ENCODE results near the gene PTTG2. TPM values are rescaled to one million over a fixed set of nuclear protein-coding genes. Genes with fewer than 3 reads are reported as not detected.

Gene PTTG2
- total RNA-seq, 4 donors from 2014 or later = 0.62 to 3.5 (median 2.5) TPM; not detected in 1

DNA sequence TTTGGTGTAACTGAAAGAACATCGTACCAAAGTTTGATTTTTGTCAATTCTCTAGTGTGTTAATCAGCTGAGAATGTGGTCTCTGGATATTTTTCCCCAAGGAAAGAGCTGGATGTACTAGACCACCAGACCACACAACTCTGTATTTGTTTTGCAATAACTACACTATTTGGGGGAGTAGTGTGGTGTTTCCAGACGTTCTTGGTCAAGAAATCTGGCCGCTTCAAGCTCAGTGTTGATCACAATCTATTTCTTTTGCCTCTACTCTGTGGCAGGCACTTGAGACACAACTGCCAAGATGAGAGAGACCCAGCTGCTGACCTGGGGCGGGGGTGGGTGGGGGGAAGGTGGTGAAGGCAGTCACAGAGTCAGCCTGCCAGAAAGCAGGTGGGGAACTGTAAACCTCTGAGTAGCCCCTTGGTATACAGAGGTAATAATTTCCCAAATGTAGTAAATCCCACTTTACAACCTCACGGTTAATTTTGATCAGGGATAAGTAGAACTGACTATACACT is 30.6 kb downstream of the PTTG2 start:
- no peak for TF ChIP-seq POLR2A (IDR thresholded peaks at IDR 0.05)
- no peak for TF ChIP-seq EP300 (IDR thresholded peaks at IDR 0.05)
- TF ChIP-seq POLR2AphosphoS5 (IDR thresholded peaks at IDR 0.05) = no peak
- TF ChIP-seq, protein P1, sequence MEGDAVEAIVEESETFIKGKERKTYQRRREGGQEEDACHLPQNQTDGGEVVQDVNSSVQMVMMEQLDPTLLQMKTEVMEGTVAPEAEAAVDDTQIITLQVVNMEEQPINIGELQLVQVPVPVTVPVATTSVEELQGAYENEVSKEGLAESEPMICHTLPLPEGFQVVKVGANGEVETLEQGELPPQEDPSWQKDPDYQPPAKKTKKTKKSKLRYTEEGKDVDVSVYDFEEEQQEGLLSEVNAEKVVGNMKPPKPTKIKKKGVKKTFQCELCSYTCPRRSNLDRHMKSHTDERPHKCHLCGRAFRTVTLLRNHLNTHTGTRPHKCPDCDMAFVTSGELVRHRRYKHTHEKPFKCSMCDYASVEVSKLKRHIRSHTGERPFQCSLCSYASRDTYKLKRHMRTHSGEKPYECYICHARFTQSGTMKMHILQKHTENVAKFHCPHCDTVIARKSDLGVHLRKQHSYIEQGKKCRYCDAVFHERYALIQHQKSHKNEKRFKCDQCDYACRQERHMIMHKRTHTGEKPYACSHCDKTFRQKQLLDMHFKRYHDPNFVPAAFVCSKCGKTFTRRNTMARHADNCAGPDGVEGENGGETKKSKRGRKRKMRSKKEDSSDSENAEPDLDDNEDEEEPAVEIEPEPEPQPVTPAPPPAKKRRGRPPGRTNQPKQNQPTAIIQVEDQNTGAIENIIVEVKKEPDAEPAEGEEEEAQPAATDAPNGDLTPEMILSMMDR (IDR thresholded peaks at IDR 0.05) = no peak
- 58 to 66% methylated on average over 3 to 4 of the region's 5 CpGs for WGBS, 2 donors (ENCODE audit: low coverage in 1 of 2)
- Histone ChIP-seq H3K4me1 (peaks cover 18 to 77% (median 24%) of the 10 kb centered on the region in 3 donors), H3K27ac (peak overlapping the region; percentile 76 to 80 (median 78)), H3K27me3 (no peaks in the 10 kb centered on the region), H3K36me3 (no peaks in the 10 kb centered on the region), H3K9me3 (no peaks in the 10 kb centered on the region), H3K4me3 (no peak overlapping the region)
- ATAC-seq = no peak

DNA sequence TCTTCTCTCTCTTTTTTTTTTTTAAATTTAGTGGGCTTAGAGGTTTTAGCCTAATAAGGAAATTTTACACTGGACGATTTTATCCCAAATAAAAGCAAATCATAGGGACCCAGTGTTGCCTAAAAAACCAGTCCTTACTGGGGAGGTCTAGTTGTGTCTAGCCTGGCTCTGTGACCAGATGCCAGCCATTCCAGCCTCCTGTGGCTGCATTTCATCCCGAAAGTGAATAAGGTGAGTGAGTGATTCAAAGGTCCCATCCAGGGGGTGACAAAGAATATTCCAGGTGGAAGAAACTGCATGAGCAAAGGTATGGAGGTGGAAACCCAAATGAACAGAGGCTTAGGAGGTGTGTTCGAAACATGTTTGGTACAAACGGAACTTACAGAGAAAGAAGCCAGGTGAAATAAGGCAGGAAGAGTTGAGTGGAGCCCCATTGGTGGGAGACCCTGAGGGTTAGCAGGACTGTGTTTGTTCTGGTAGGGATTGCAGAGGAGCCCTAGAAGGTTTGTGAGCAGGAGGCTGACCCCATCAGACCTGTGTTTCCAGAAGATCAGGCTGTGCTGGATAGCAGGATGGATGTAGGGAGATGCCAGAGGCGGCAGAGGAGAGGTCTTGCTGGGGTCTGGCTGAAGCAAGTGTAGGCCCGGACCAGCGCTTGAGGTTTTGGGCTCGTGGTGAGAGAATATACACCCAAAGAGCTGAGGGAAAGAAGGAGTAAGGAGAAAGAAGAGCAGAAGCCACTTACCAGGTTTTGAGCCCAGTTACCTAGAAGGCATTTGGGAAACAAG is 31.6 kb downstream of the PTTG2 start:
- H3K36me3 ChIP-seq = no peaks in the 10 kb centered on the region
- no peak overlapping the region for H3K4me3 ChIP-seq
- H3K9me3 ChIP-seq = no peaks in the 10 kb centered on the region
- peaks cover 18 to 83% (median 24%) of the 10 kb centered on the region in 3 donors for H3K4me1 ChIP-seq
- no peak for TF ChIP-seq EP300 (IDR thresholded peaks at IDR 0.05)
- no peak for TF ChIP-seq POLR2AphosphoS5 (IDR thresholded peaks at IDR 0.05)
- TF ChIP-seq POLR2A (IDR thresholded peaks at IDR 0.05) = no peak
- TF ChIP-seq, protein P1 (IDR thresholded peaks at IDR 0.05) = no peak
- peak overlapping the region in 3 of 4 donors; percentile 78 to 80 (median 78) for H3K27ac ChIP-seq
- WGBS, 2 donors (ENCODE audit: low coverage in 1 of 2) = 78 to 85% methylated on average over 5 to 8 of the region's 8 CpGs
- ATAC-seq = peak; percentile 6
- no peaks in the 10 kb centered on the region for H3K27me3 ChIP-seq

DNA sequence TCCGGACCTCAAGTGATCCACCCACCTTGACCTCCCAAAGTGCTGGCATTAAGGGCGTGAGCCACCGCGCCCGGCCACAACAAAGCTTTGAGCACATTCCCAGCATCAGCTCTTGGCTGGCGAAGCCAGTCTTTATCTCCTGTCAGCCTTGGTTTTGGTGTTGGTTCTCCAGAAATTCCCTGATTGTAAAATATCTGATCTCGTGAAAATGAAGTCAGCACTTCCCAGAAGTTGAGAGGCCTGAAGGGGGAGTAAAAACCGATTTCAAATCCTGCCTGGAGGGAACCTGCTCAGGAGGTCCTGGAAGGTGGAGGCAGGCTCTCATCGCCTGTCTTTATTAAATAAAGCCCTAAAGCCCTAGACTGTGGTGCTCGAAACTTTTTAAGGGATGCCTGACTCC is 33.6 kb downstream of the PTTG2 start:
- peak overlapping the region in 3 of 4 donors; percentile 38 to 78 (median 66) for H3K27ac ChIP-seq
- H3K27me3 ChIP-seq = no peaks in the 10 kb centered on the region
- peaks cover 15 to 87% (median 21%) of the 10 kb centered on the region in 3 donors for H3K4me1 ChIP-seq
- H3K9me3 ChIP-seq = no peaks in the 10 kb centered on the region
- WGBS, 2 donors (ENCODE audit: low coverage in 1 of 2) = 86% methylated on average over 2 of the region's 10 CpGs; no CpG with 5 or more reads in 1 of the 2 donors
- no peak overlapping the region for H3K4me3 ChIP-seq
- TF ChIP-seq, protein P1 (IDR thresholded peaks at IDR 0.05) = no peak
- TF ChIP-seq POLR2A (IDR thresholded peaks at IDR 0.05) (no peak), EP300 (IDR thresholded peaks at IDR 0.05) (no peak), POLR2AphosphoS5 (IDR thresholded peaks at IDR 0.05) (no peak)
- ATAC-seq = no peak
- no peaks in the 10 kb centered on the region for H3K36me3 ChIP-seq

DNA sequence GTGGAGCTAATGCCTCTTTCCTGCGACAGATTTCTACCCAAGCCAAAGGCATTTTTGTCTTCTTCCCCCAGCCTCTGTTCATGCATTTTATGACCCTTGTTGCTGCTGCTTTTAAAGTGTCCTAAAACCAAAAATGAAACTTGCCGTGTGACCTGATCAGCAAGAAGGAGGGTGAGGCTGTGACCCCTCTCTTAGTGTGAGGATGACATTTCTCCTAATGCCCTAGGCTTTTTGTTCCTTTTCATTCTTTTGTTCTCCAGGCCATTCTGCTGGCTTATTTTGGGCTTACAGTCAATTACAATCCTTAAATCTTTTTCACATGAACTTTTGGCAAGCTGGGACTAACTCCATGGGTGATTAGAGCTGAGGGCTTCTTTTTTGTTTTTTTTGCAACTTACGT is 34.4 kb downstream of the PTTG2 start:
- 55 to 80% methylated on average over 1 to 2 of the region's 3 CpGs for WGBS, 2 donors (ENCODE audit: low coverage in 1 of 2)
- Histone ChIP-seq H3K4me1 (peaks cover 9 to 87% (median 14%) of the 10 kb centered on the region in 3 donors), H3K36me3 (no peaks in the 10 kb centered on the region), H3K27ac (peak overlapping the region; percentile 15 to 78 (median 60)), H3K9me3 (no peaks in the 10 kb centered on the region), H3K4me3 (no peak overlapping the region), H3K27me3 (no peaks in the 10 kb centered on the region)
- no peak for ATAC-seq
- TF ChIP-seq POLR2A (IDR thresholded peaks at IDR 0.05) (no peak), POLR2AphosphoS5 (IDR thresholded peaks at IDR 0.05) (no peak), EP300 (IDR thresholded peaks at IDR 0.05) (no peak)
- TF ChIP-seq, protein P1 (IDR thresholded peaks at IDR 0.05) = no peak

All from gastroesophageal sphincter (tissue), 4 donors.